GM23248 (cell line): ENCODE results near the gene INHBC. TPM values are rescaled to one million over a fixed set of nuclear protein-coding genes. Genes with fewer than 3 reads are reported as not detected.
"Not testable (repeated sequence)": the region's sequence is repeated elsewhere in the genome, so short reads cannot be mapped to it uniquely, and the experiment has no call there.

Source experiments
- DNase-seq: peaks from one replicate; pipeline ENCODE4 v3.0.0-alpha.2; 2015
- H2AFZ ChIP-seq: fragments of 200-600 bp; sonication (generic); 2 replicates; pipeline ENCODE4 v1.6.1; 2016; ENCODE audit warnings: antibody characterized with exemption
- H3F3A ChIP-seq: fragments of 200-600 bp; sonication (generic); 2 replicates; pipeline ENCODE4 v1.6.1; 2016; ENCODE audit warnings: mild to moderate bottlenecking, antibody characterized with exemption, mixed run types; ENCODE audit not compliant: insufficient read depth
- H3K27ac ChIP-seq: fragments of 200-600 bp; sonication (generic); 2 replicates; pipeline ENCODE4 v1.5.1; 2016; ENCODE audit warnings: mild to moderate bottlenecking
- H3K27me3 ChIP-seq: fragments of 200-600 bp; sonication (generic); replicated peaks from 2 replicates; pipeline ENCODE4 v1.6.1; 2016; ENCODE audit warnings: mild to moderate bottlenecking; ENCODE audit not compliant: insufficient read depth
- H3K36me3 ChIP-seq: fragments of 200-600 bp; sonication (generic); 2 replicates; pipeline ENCODE4 v1.6.1; 2016; ENCODE audit warnings: low read depth, mild to moderate bottlenecking
- H3K4me1 ChIP-seq: fragments of 200-600 bp; sonication (generic); 2 replicates; pipeline ENCODE4 v1.6.1; 2016; ENCODE audit warnings: mild to moderate bottlenecking; ENCODE audit not compliant: insufficient read depth
- H3K4me2 ChIP-seq: fragments of 200-600 bp; sonication (generic); one replicate; pipeline ENCODE4 v1.6.1; 2016; ENCODE audit warnings: mild to moderate bottlenecking; ENCODE audit not compliant: unreplicated experiment
- H3K4me3 ChIP-seq: fragments of 200-600 bp; sonication (generic); 2 replicates; pipeline ENCODE4 v1.5.1; 2016; ENCODE audit warnings: mild to moderate bottlenecking
- H3K79me2 ChIP-seq: fragments of 200-600 bp; sonication (generic); 2 replicates; pipeline ENCODE4 v1.6.1; 2016; ENCODE audit warnings: mild to moderate bottlenecking; ENCODE audit not compliant: insufficient read depth
- H3K9ac ChIP-seq: fragments of 200-600 bp; sonication (generic); 2 replicates; pipeline ENCODE4 v1.6.1; 2016; ENCODE audit warnings: mild to moderate bottlenecking
- H3K9me2 ChIP-seq: fragments of 200-600 bp; sonication (generic); 2 replicates; pipeline ENCODE4 v1.6.1; 2016; ENCODE audit warnings: mixed run types, mild to moderate bottlenecking, moderate library complexity; ENCODE audit not compliant: insufficient read depth
- H3K9me3 ChIP-seq: fragments of 200-600 bp; sonication (generic); one replicate; pipeline ENCODE4 v1.6.1; 2017; ENCODE audit warnings: low read depth
- H4K20me1 ChIP-seq: fragments of 200-600 bp; sonication (generic); 2 replicates; pipeline ENCODE4 v1.6.0; 2016; ENCODE audit not compliant: insufficient read depth
- EZH2 ChIP-seq: fragments of 200-600 bp; sonication (generic); IDR thresholded peaks from 2 replicates; pipeline ENCODE4 v1.6.1; 2018; ENCODE audit warnings: antibody characterized with exemption, mild to moderate bottlenecking; ENCODE audit not compliant: insufficient read depth, poor library complexity, severe bottlenecking
- EZH2phosphoT487 ChIP-seq: fragments of 200-600 bp; sonication (generic); IDR thresholded peaks from 2 replicates; pipeline ENCODE4 v1.6.1; 2018; ENCODE audit warnings: antibody characterized with exemption, moderate library complexity, mild to moderate bottlenecking, low read depth; ENCODE audit not compliant: insufficient read depth
- WGBS, 2 experiments: methylation state at CpG; one replicate each; pipeline ENCODE4 v1.1.6; 2015 to 2017; ENCODE audit warnings: low lambda C conversion rate in 2 of 2, low coverage in 1 of 2; ENCODE audit errors: missing lambda C conversion rate in 2 of 2; 5-methylcytosine and 5-hydroxymethylcytosine counted together
- in situ Hi-C: fragments of 300-500 bp; cut with MboI; formaldehyde crosslinking; loops from 2 replicates; pipeline ENCODE4 v1.15.0; 2020
- polyA plus RNA-seq: library from polyadenylated mRNA; unstranded; fragments of >200 nt; fragmentation: Nextera tagmentation; extraction: Ambion mirVana; gene quantifications from 2 replicates; pipeline ENCODE4 v1.2.1, GENCODE V29; 2016
- total RNA-seq: library from RNA; depleted of rRNA; stranded (reverse); fragments of >200 nt; shearing (Covaris generic); gene quantifications from 2 replicates; pipeline ENCODE4 v1.2.3, GENCODE V29; 2014

The INHBC gene
- total and polyA plus RNA-seq, 2 experiments from 2014 or later = not detected

DNA sequence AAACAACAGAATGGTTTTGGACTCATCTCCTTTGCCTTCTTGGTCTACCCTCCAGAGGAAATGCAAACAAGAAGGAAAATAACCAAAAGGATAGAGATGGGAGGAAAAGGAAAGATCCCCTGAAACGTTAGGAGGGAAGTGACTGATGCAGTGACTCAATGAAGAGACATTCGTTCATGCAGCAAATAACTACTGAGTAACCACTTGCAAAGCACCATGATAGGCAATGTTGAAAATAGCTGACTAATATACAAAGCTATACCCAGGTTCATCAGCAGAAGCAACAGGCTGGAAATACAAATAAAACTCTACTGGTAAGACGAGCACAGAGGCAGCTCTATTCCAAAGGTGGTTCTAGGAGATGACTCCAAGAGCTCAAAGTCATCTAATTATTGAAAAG lies 45.6 kb upstream of the INHBC start:
- H3K27ac ChIP-seq = peak overlapping the region; percentile 76
- H3K4me1 ChIP-seq = peaks cover 25% of the 10 kb centered on the region
- peak; percentile 92 for DNase-seq
- H4K20me1 ChIP-seq = no peaks in the 10 kb centered on the region
- H2AFZ ChIP-seq = peak overlapping the region; percentile 16; the same call in 1 of the 2 replicates
- H3K9me3 ChIP-seq = no peaks in the 10 kb centered on the region
- 0 to 2% methylated on average over 3 of the region's 3 CpGs for WGBS, 2 experiments
- H3K79me2 ChIP-seq = peaks cover 58% of the 10 kb centered on the region
- TF ChIP-seq EZH2phosphoT487 (no peak), EZH2 (no peak)
- in situ Hi-C loops = no loop called here
- H3K9ac ChIP-seq = peak overlapping the region; percentile 35
- H3K9me2 ChIP-seq = no peaks in the 10 kb centered on the region
- 0 out of 2 replicates have a peak, but pooled peaks cover 4% of the 10 kb centered on the region for H3K36me3 ChIP-seq
- H3F3A ChIP-seq = peaks cover 27% of the 10 kb centered on the region
- H3K4me3 ChIP-seq = peak overlapping the region; percentile 49
- H3K4me2 ChIP-seq = peak overlapping the region; percentile 69
- no peaks in the 10 kb centered on the region for H3K27me3 ChIP-seq

DNA sequence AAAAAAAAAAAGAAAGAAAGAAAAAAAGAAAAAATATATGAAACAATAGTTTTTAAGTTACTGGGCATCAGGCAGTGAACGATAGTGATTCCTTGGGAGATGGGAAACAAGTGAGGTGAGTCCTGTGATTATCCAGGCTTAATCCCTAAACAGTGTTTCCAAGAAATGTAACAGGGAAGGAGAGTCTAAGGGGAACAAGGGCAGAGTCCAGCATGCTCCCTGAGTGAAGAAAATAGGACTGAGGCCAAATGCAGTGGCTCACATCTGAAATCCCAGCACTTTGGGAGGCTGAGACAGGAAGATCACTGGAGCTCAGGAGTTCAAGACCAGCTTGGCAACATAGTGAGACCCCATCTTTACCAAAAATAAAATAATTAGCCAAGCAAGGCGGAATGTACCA lies 44.4 kb upstream of the INHBC start:
- TF ChIP-seq EZH2 (no peak), EZH2phosphoT487 (no peak)
- Histone ChIP-seq H3K9me2 (no peaks in the 10 kb centered on the region), H3F3A (peaks cover 27% of the 10 kb centered on the region), H3K27me3 (no peaks in the 10 kb centered on the region), H3K9me3 (no peaks in the 10 kb centered on the region), H3K4me2 (peak overlapping the region; percentile 69), H3K36me3 (peaks cover 10% of the 10 kb centered on the region; the same call in 1 of the 2 replicates), H3K79me2 (peaks cover 66% of the 10 kb centered on the region), H3K27ac (peak overlapping the region; percentile 76), H4K20me1 (no peaks in the 10 kb centered on the region), H3K4me1 (peaks cover 25% of the 10 kb centered on the region), H3K9ac (no peak overlapping the region), H2AFZ (no peak overlapping the region), H3K4me3 (no peak overlapping the region)
- in situ Hi-C loops = no loop called here
- WGBS, 2 experiments = 89 to 100% methylated on average over 2 of the region's 2 CpGs
- DNase-seq = no peak

DNA sequence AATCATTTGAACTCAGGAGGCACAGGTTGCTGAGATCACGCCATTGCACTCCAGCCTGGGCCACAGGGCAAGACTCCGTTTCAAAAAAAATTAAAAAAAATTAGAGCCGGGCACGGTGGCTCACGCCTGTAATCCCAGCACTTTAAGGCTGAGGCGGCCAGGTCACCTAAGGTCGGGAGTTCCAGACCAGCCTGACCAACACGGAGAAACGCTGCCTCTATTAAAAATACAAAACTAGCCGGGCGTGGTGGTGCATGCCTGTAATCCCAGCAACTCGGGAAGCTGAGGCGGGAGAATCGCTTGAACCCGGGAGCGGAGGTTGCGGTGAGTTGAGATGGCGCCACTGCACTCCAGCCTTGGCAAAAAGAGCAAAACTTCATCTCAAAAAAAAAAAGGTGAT lies 39.5 kb upstream of the INHBC start:
- no peak overlapping the region for H2AFZ ChIP-seq
- peaks cover 5% of the 10 kb centered on the region for H3K4me1 ChIP-seq
- H3K36me3 ChIP-seq = peaks cover 10% of the 10 kb centered on the region; the same call in 1 of the 2 replicates
- DNase-seq = no peak
- no peak overlapping the region for H3K4me3 ChIP-seq
- in situ Hi-C loops = no loop called here
- no peaks in the 10 kb centered on the region for H3K9me3 ChIP-seq
- H3K27ac ChIP-seq = no peak overlapping the region
- H3K9me2 ChIP-seq = no peaks in the 10 kb centered on the region
- H3K4me2 ChIP-seq = no peak overlapping the region
- H3F3A ChIP-seq = peaks cover 6% of the 10 kb centered on the region
- WGBS, 2 experiments = 92 to 94% methylated on average over 15 to 18 of the region's 18 CpGs
- no peaks in the 10 kb centered on the region for H3K27me3 ChIP-seq
- peaks cover 92% of the 10 kb centered on the region for H3K79me2 ChIP-seq
- H3K9ac ChIP-seq = no peak overlapping the region
- no peak for TF ChIP-seq EZH2
- TF ChIP-seq EZH2phosphoT487 = no peak
- no peaks in the 10 kb centered on the region for H4K20me1 ChIP-seq

DNA sequence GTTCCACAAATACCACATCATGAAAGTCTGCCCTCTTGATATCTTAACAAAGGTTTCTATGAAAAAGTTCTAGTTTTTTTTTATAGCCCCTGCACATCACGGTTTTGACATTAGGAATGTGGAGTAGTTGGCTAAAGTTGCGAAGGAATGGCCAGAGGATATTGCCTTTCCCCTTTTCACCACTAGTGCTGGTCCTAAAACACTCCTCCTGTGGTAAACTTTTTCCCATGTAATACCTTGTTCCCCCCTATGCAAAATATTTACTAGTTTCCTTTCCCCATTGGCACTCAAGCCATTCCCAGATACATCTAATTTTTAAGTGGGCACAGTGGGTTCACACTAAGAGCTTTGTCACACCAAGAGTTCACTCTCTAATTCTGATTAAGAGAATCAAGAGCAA lies 37.1 kb upstream of the INHBC start:
- Histone ChIP-seq H3K9ac (no peak overlapping the region), H3K27ac (no peak overlapping the region), H3K36me3 (peaks cover 7% of the 10 kb centered on the region; the same call in 1 of the 2 replicates), H3K4me3 (no peak overlapping the region), H3K4me1 (no peaks in the 10 kb centered on the region), H3K9me3 (no peaks in the 10 kb centered on the region), H3K4me2 (no peak overlapping the region), H2AFZ (no peak overlapping the region), H3K79me2 (peaks cover 94% of the 10 kb centered on the region), H4K20me1 (no peaks in the 10 kb centered on the region), H3K27me3 (no peaks in the 10 kb centered on the region), H3K9me2 (no peaks in the 10 kb centered on the region), H3F3A (no peaks in the 10 kb centered on the region)
- no peak for DNase-seq
- in situ Hi-C loops = no loop called here
- WGBS, 2 experiments = 94% methylated on average over 2 of the region's 2 CpGs
- no peak for TF ChIP-seq EZH2phosphoT487
- TF ChIP-seq EZH2 = no peak

DNA sequence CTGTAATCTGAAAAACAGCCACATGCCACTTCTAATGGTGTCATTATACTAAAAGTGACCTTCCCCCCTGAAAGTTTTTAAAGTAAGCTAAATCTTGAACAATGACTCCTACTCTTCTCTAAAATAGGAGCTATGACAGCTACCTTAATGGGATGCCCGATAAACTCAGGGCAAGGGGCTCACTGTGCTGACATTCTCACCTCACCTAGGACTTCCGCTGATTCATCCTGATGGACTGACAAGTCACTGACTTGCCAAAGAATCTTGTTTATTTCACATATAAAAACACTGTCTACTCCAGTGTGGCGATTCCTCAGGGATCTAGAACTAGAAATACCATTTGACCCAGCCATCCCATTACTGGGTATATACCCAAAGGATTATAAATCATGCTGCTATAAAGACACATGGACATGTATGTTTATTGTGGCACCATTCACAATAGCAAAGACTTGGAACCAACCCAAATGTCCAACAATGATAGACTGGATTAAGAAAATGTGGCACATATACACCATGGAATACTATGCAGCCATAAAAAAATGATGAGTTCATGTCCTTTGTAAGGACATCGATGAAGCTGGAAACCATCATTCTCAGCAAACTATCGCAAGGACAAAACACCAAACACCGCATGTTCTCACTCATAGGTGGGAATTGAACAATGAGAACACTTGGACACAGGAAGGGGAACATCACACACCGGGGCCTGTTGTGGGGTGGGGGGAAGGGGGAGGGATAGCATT lies 34.7 kb upstream of the INHBC start:
- DNase-seq, H3F3A ChIP-seq, H3K27me3 ChIP-seq, H3K27ac ChIP-seq, H3K4me1 ChIP-seq, in situ Hi-C loops, H3K9me2 ChIP-seq, H3K9ac ChIP-seq, H3K9me3 ChIP-seq, H3K4me3 ChIP-seq, H4K20me1 ChIP-seq, H3K36me3 ChIP-seq, H2AFZ ChIP-seq, H3K4me2 ChIP-seq: not testable (repeated sequence)
- peaks cover 91% of the 10 kb centered on the region for H3K79me2 ChIP-seq
- whole genome bisulfite sequencing, 2 experiments = 97% methylated on average over 6 to 7 of the region's 7 CpGs
